Ishikawa (cell line): ENCODE results near the gene PLP2.

Source experiments
- YY1 ChIP-seq: IDR thresholded peaks from 2 replicates; pipeline ENCODE4 v1.6.1; 2012; ENCODE audit warnings: low read depth
- TF ChIP-seq, protein P1 (sequence below): IDR thresholded peaks from 2 replicates; pipeline ENCODE4 v1.6.1; 2012; ENCODE audit warnings: low read depth, mild to moderate bottlenecking

DNA sequence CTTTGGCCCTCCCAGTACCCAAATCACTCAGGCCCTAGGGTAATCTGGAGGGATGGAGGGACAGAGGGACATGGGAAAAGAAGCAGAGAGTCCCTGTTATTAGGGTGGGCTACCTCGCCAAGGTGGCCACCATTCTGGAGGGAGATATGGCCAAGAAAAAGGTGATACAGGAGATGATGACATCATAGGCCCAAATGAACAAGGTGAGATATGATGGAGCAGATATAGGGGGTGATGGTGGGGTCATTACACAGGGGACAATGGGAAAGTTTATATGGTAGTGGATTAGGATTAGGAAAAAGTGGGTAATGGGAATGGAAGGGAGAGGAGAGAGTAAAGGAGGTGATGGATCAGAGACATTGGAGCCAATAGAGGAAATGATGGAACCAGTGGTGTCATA, 41.2 kb downstream of the PLP2 start:
- no peak for TF ChIP-seq YY1
- TF ChIP-seq, protein P1, sequence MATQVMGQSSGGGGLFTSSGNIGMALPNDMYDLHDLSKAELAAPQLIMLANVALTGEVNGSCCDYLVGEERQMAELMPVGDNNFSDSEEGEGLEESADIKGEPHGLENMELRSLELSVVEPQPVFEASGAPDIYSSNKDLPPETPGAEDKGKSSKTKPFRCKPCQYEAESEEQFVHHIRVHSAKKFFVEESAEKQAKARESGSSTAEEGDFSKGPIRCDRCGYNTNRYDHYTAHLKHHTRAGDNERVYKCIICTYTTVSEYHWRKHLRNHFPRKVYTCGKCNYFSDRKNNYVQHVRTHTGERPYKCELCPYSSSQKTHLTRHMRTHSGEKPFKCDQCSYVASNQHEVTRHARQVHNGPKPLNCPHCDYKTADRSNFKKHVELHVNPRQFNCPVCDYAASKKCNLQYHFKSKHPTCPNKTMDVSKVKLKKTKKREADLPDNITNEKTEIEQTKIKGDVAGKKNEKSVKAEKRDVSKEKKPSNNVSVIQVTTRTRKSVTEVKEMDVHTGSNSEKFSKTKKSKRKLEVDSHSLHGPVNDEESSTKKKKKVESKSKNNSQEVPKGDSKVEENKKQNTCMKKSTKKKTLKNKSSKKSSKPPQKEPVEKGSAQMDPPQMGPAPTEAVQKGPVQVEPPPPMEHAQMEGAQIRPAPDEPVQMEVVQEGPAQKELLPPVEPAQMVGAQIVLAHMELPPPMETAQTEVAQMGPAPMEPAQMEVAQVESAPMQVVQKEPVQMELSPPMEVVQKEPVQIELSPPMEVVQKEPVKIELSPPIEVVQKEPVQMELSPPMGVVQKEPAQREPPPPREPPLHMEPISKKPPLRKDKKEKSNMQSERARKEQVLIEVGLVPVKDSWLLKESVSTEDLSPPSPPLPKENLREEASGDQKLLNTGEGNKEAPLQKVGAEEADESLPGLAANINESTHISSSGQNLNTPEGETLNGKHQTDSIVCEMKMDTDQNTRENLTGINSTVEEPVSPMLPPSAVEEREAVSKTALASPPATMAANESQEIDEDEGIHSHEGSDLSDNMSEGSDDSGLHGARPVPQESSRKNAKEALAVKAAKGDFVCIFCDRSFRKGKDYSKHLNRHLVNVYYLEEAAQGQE, result no peak
